Gastrocnemius medialis (tissue), 4 donors: Measurements from ENCODE around the gene ASRGL1. TPM values are rescaled to one million over a fixed set of nuclear protein-coding genes. Genes with fewer than 3 reads are reported as not detected.
"Not testable (repeated sequence)": the region's sequence is repeated elsewhere in the genome, so short reads cannot be mapped to it uniquely, and the experiment has no call there.

Experiments
- ATAC-seq, 2 donors: fragments of 150-250 bp; one replicate each; pipeline ENCODE4 v1.9.1; 2016
- DNase-seq, 2 donors: peaks; one replicate each; pipeline ENCODE4 v3.0.0-alpha.2; 2019
- H3K27ac ChIP-seq, 4 donors: fragments of 200-600 bp; sonication (generic); 1 replicate in 1 of 4; 2 replicates in 3 of 4; pipeline ENCODE4 v1.5.1; 2016 to 2018; ENCODE audit warnings: mild to moderate bottlenecking in 2 of 4, moderate library complexity in 1 of 4
- H3K27me3 ChIP-seq, 3 donors: fragments of 200-600 bp; sonication (generic) in 2 of 3; 1 replicate in 1 of 3; 2 replicates in 2 of 3; pipeline versions ENCODE4 v1.5.1 to v1.6.0; 2016 to 2019; ENCODE audit warnings: mild to moderate bottlenecking in 1 of 3, moderate library complexity in 1 of 3
- H3K36me3 ChIP-seq, 2 donors: fragments of 200-600 bp; sonication (generic) in 1 of 2; one replicate each; pipeline ENCODE4 v1.5.1; 2017 to 2018
- H3K4me1 ChIP-seq, 2 donors: fragments of 200-600 bp; sonication (generic) in 1 of 2; one replicate each; pipeline ENCODE4 v1.5.1; 2016 to 2017; ENCODE audit warnings: mild to moderate bottlenecking in 2 of 2
- H3K4me3 ChIP-seq, 4 donors: fragments of 200-600 bp; sonication (generic) in 3 of 4; 1 replicate in 1 of 4; 2 replicates in 3 of 4; pipeline ENCODE4 v1.5.1; 2016 to 2019; ENCODE audit warnings: mild to moderate bottlenecking in 2 of 4
- H3K9me3 ChIP-seq, 3 donors: fragments of 200-600 bp; sonication (generic) in 2 of 3; 1 replicate in 1 of 3; 2 replicates in 2 of 3; pipeline ENCODE4 v1.5.1; 2016 to 2019
- CTCF ChIP-seq, 5 experiments: fragments of 450-650 bp in 3 of 5; fragments of 200-600 bp in 2 of 5; sonication (generic) in 2 of 5; IDR thresholded peaks in 4 of 5; conservative IDR thresholded peaks in 1 of 5; 1 replicate in 4 of 5; 2 replicates in 1 of 5; pipeline ENCODE4 v1.5.1; 2016 to 2019; ENCODE audit warnings: antibody characterized with exemption in 5 of 5, mild to moderate bottlenecking in 3 of 5, moderate library complexity in 3 of 5
- POLR2A ChIP-seq, 2 donors: fragments of 450-650 bp; IDR thresholded peaks; one replicate each; pipeline ENCODE4 v1.6.1; 2017; ENCODE audit warnings: antibody characterized with exemption in 2 of 2, mild to moderate bottlenecking in 2 of 2, moderate library complexity in 2 of 2
- in situ Hi-C, 4 donors: fragments of 200-750 bp; cut with MboI; loops; one replicate each; pipeline versions ENCODE4 v1.15.0 to v1.8.0; 2017; ENCODE audit warnings: low sequenced_read_pairs in 4 of 4
- intact Hi-C: fragments of 100-400 bp; cut with DNase I; formaldehyde crosslinking; loops from one replicate; pipeline ENCODE4 v1.15.1; 2023; ENCODE audit warnings: low total_unique reads
- total RNA-seq, 4 donors: library from RNA; depleted of rRNA; stranded (reverse); fragments of >200 nt; gene quantifications; one replicate each; pipeline versions ENCODE4 v1.1.0 to v1.2.3, GENCODE V29; 2016

ASRGL1 gene
- total RNA-seq, 4 donors from 2014 or later, result 6.4 to 24.6 (median 8.7) TPM

DNA sequence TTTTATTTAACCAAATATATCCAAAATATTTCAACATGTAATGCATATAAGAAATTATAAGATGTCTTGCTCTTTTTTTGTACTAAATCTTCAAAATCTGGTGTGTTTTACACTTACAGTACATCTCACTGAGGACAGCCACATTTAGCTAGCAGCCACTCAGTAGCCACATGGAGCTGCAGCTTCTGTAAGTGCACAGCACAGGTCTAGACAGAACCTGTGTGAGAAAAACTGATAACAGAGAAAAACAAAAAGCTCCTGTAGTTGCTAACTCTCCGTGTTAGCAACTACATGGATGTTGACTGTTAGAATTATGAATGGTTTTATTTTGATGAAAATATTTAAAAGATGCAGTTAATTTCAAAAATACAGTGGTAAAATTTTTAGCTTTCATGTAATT is 22.2 kb downstream of the ASRGL1 start:
- no peaks in the 10 kb centered on the region for H3K27me3 ChIP-seq
- H3K4me3 ChIP-seq, result no peak overlapping the region
- intact Hi-C loops, result no loop called here
- H3K4me1 ChIP-seq, result no peaks in the 10 kb centered on the region
- TF ChIP-seq CTCF (IDR thresholded peaks at IDR 0.05 in 4 of 5, conservative IDR thresholded peaks at IDR 0.05 in 1 of 5) (no peak), POLR2A (IDR thresholded peaks at IDR 0.05) (no peak)
- DNase-seq (no peak), ATAC-seq (no peak)
- no peaks in the 10 kb centered on the region for H3K36me3 ChIP-seq
- no peaks in the 10 kb centered on the region for H3K9me3 ChIP-seq
- H3K27ac ChIP-seq, result no peak overlapping the region
- in situ Hi-C loops, result no loop called here

GRCh38 chr11:62360685-62361084 is 23.4 kb downstream of the ASRGL1 start:
- no peaks in the 10 kb centered on the region for H3K36me3 ChIP-seq
- in situ Hi-C loops (no loop called here), intact Hi-C loops (no loop called here)
- ATAC-seq (no peak), DNase-seq (no peak)
- H3K4me1 ChIP-seq, result no peaks in the 10 kb centered on the region
- H3K27me3 ChIP-seq, result no peaks in the 10 kb centered on the region
- H3K27ac ChIP-seq, result peak overlapping the region in 1 of 4 donors; percentile 21
- no peaks in the 10 kb centered on the region for H3K9me3 ChIP-seq
- no peak overlapping the region for H3K4me3 ChIP-seq
- TF ChIP-seq CTCF (IDR thresholded peaks at IDR 0.05 in 4 of 5, conservative IDR thresholded peaks at IDR 0.05 in 1 of 5) (no peak), POLR2A (IDR thresholded peaks at IDR 0.05) (no peak)

- DNase-seq, ATAC-seq, in situ Hi-C loops: not testable (repeated sequence)
Measured at GRCh38 chr11:62368861-62369477, 31.7 kb downstream of the ASRGL1 start.

GRCh38 chr11:62370743-62371440 is 33.6 kb downstream of the ASRGL1 start:
- ATAC-seq, result no peak
- DNase-seq, result no peak
- in situ Hi-C loops (no loop called here), intact Hi-C loops (no loop called here)
- Histone ChIP-seq H3K27me3 (no peaks in the 10 kb centered on the region), H3K36me3 (no peaks in the 10 kb centered on the region), H3K27ac (no peak overlapping the region), H3K4me1 (no peaks in the 10 kb centered on the region), H3K4me3 (no peak overlapping the region), H3K9me3 (no peaks in the 10 kb centered on the region)
- TF ChIP-seq POLR2A (IDR thresholded peaks at IDR 0.05) (no peak), CTCF (IDR thresholded peaks at IDR 0.05 in 4 of 5, conservative IDR thresholded peaks at IDR 0.05 in 1 of 5) (no peak)

More at GRCh38 chr11:62368861-62369477, 31.7 kb downstream of the ASRGL1 start:
- H3K9me3 ChIP-seq, H3K36me3 ChIP-seq, intact Hi-C loops, H3K27me3 ChIP-seq, H3K27ac ChIP-seq, H3K4me3 ChIP-seq, H3K4me1 ChIP-seq: not testable (repeated sequence)

DNA sequence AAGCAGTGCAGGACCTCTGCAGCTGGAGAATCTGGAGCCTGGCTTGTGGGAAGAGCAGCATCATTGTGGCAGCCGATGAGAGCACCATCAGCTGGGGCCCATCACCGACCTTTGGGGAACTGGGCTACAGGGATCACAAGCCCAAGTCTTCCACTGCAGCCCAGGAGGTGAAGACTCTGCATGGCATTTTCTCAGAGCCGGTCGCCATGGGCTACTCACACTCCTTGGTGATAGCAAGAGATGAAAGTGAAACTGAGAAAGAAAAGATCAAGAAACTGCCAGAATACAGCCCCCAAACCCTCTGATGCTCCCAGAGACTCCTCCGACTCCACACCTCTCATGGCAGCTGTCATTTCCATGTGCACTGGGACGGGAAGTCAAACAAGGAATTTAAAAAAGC is 35.6 kb downstream of the ASRGL1 start:
- H3K27ac ChIP-seq, result no peak overlapping the region
- H3K9me3 ChIP-seq, result no peaks in the 10 kb centered on the region
- TF ChIP-seq CTCF (IDR thresholded peaks at IDR 0.05 in 4 of 5, conservative IDR thresholded peaks at IDR 0.05 in 1 of 5), result no peak
- no peak for TF ChIP-seq POLR2A (IDR thresholded peaks at IDR 0.05)
- in situ Hi-C loops (no loop called here), intact Hi-C loops (no loop called here)
- H3K27me3 ChIP-seq, result no peaks in the 10 kb centered on the region
- H3K4me1 ChIP-seq, result no peaks in the 10 kb centered on the region
- H3K4me3 ChIP-seq, result no peak overlapping the region
- no peaks in the 10 kb centered on the region for H3K36me3 ChIP-seq
- ATAC-seq (no peak), DNase-seq (no peak)
